HG02678 (cell line): ENCODE results near the gene CASKIN2.
"Not testable (repeated sequence)": the region's sequence is repeated elsewhere in the genome, so short reads cannot be mapped to it uniquely, and the experiment has no call there.

ENCODE experiments used
- ATAC-seq: cut with Tn5 transposase; IDR thresholded peaks from one replicate; pipeline ENCODE4 v1.9.1; 2021; ENCODE audit warnings: mild to moderate bottlenecking, moderate library complexity; ENCODE audit not compliant: unreplicated experiment

The CASKIN2 gene

DNA sequence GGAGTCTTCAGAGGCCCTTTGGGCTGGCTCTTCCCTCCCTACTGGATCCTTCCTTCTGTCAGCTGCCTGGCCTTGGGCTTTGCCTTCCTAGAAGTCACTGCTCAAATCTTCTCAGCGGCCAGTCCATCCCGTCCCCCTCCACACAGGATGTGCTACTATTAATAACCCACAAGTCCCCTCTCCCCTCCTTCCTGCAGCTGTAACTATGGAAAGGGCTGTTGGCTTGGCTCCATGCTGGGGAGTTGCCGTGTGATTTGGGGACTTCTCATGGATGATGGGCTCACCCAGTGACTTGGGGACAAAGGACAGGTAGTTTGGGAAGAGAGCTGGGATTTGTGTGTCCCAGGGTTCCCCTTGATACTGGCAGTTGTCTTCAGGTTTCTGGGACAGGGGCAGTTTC, 39.5 kb downstream of the CASKIN2 start:
- no peak for ATAC-seq

DNA sequence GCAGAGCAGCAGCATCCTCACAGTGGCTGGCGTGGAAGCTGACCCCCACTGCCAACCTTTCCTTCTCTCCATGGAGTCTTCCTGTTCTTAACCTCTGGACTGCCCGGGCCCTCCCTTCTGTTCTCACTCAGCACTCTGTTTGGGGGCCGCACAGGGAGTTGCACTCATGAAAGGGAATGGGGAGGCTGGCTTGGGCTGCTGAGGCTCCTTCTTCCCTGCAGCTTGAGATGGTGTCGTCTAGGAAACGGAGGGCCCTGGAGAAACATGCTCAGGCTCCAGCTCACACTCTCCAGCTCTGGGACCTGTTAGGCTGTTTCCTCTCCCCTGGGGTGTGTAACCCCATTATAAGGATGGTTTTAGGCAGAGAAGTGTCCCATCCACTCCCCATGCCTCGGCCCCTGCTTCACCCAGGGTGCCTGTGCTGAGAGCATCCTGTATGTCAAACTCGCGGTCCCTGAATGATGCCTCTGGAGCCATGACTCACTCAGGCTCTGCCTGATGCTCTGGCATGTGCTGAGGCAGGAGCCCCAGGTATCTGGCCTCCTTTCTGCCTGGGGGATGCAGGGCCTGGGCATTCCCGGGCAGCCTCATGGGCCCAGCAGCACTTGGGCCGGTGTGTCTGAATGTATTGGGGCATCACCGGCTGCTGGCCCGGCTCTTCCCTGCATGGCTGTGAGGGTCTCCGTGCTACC, 40.0 kb downstream of the CASKIN2 start:
- no peak for ATAC-seq

DNA sequence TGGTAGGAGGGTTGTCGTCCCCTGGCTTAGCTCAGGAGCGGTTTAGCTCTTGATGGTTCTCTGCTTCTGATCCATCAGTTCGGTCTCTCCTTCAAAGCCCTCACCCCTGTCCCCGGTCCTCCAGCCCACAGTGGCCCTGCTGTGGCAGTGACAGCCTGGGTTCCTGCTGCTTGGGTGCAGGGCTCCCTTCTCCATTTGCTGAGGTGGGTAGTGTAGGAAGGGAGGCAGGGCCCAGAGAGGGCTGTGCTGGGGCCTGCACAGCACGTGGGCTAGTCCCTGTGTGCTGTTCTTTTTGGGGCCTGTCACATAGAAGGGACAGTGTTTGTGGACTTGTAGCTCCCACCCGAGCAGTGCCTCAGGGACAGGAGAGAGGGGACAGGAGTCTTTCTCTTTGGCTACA, 40.6 kb downstream of the CASKIN2 start:
- no peak for ATAC-seq

- ATAC-seq = no peak
These were observed 42.1 kb downstream of the CASKIN2 start for GRCh38 chr17:75473246-75473645.

GRCh38 chr17:75472119-75472518, 43.2 kb downstream of the CASKIN2 start:
- ATAC-seq = no peak

GRCh38 chr17:75471207-75471606, 44.1 kb downstream of the CASKIN2 start:
- ATAC-seq = no peak

DNA sequence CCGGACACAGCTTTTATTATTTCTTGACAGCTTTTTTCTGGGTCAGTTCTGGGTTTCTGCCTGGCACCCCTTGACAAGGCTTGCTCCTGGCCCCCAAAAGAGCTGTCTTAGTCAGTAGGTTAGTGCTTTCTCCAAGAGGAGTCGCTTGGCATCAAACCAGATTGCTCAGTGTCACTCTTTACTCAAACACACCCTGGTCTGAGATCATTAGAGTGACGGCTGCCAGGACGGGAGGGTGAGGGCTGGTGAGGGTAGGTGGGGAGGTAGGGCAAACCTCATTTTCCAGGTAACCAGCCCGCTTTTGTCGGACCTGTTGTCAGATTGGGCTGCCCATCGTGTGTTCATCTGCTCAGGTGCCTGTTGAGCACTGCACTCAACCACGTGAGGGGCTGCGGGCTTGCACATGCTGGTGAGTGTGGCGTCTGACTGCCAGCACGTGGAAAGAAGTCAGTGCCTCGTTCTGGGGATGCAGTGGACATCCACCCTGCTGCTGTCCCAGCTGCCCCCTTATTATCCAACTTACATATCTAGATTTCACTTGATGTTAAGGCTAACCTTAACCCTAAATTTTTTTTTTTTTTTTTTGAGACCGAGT, 46.5 kb downstream of the CASKIN2 start:
- no peak for ATAC-seq

- ATAC-seq = no peak
These were observed 47.0 kb downstream of the CASKIN2 start for GRCh38 chr17:75468291-75468754.

GRCh38 chr17:75465039-75465438, 50.3 kb downstream of the CASKIN2 start:
- no peak for ATAC-seq

- ATAC-seq = no peak
These were observed 51.7 kb downstream of the CASKIN2 start for GRCh38 chr17:75463603-75464002.

- ATAC-seq = no peak
These were observed 55.0 kb downstream of the CASKIN2 start for GRCh38 chr17:75460295-75460694.

GRCh38 chr17:75459590-75460267, 55.6 kb downstream of the CASKIN2 start:
- ATAC-seq = peak; percentile 40

DNA sequence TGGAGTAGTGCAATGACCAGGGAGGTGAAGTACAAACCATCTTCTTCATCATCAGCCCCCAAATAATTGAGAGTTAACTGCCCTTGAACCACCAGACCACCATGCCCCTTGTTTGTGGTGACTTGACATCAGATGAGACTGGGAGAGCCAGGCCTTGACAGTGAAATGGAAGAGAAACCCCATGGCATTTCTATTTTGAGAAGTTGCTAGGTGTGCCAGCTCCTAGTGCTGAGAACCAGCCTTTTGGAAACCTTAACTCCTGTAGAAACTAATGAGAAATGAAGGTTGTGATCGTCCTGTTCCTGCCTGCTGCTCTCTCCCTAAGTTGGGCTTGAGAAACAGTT, 56.1 kb downstream of the CASKIN2 start:
- ATAC-seq = no peak

DNA sequence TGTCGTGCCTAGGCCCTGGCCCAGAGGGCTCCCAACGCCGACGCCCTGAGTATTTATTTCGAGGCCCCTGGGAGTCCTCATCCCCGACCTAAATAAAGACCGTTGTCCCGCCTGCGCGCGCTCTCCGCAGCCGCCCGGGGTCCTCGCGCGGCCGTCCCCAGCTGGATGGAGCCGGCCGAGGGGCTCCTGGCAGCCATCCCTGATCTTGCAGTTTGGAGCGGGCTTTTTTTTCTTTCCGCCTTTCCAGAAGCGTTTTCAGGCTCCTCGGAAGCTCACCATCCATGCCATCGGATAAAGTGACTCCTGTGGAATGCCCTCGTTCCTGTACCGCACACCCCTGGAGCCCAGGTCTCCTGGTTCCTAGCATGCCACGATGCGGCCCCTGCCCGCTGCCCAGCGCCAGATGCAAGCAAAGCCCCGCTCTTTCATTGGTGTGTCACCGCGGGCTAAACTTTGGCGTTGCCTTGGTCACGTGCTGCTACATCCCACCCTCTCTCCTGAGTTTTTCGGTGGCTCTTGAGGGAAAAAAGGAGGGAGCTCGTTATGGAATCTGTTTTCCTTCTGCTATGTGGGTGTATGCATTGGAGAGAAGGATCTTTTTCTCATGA, 58.2 kb downstream of the CASKIN2 start:
- peak; percentile 5 for ATAC-seq

DNA sequence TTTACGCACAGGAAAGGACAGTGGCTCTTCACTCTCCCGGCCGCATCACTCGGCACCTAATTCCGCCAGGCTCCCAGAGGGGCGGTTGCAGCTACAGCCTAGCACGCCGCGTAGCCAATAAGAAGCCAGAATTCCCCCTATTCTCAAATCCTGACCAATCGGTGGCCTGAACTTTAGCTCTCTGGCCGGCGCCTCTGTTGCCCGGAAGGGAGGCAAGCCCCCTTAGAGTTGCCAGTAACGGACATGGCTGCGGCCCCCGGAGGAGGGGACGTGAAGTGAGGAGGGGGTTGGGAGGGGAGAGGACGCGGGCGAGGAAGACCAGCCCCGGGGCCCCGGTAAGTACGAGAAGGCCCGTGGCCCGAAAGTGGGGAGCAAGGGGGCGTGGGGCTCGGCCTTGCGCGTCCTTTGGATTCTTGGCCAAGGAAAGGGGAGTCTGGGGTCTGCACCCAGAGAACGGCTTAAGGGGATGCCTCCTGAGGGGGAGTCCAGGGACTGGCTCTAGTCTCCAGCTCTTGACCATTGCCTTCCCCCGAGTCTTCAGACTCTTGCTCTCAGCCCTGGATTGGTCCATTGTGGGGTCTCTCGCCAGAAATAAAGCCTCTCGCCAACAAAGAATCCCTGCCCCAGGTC, 58.8 kb downstream of the CASKIN2 start, which contains the start of gene TMEM94:
Gene TMEM94, plus strand, starts transcription at position 219 of the 630 bp plus-strand sequence. CDS start 15,271 bp downstream, outside the sequence.
- ATAC-seq = peak; percentile 91

GRCh38 chr17:75456039-75456416, 59.3 kb downstream of the CASKIN2 start:
- peak; percentile 8 for ATAC-seq

GRCh38 chr17:75454672-75455071, 60.7 kb downstream of the CASKIN2 start:
- not testable (repeated sequence) for ATAC-seq

- ATAC-seq = no peak
These were observed 61.1 kb downstream of the CASKIN2 start for GRCh38 chr17:75454193-75454592.

GRCh38 chr17:75450270-75450669, 65.1 kb downstream of the CASKIN2 start:
- no peak for ATAC-seq
